ENCODE data around the gene ZNF263.

Gene ZNF263

GRCh38 chr16:3328643-3329042, 45.4 kb downstream of the ZNF263 start:
- DNase-seq, result no peak

Measured in CD4-positive, alpha-beta T cell treated with Interleukin-6 for 4 hours (primary cell).